ENCODE data around the gene PLEKHG1.

- no peak for TF ChIP-seq CTCF (IDR thresholded peaks at IDR 0.05)
- TF ChIP-seq EZH2 (IDR thresholded peaks at IDR 0.05; ENCODE audit: borderline replicate concordance, insufficient read depth, low read depth, low read length, poor library complexity, severe bottlenecking) = no peak
Measured at GRCh38 chr6:150567823-150568383, 31.8 kb upstream of the PLEKHG1 start.
